CD4-positive, alpha-beta T cell treated with Interleukin-12 subunit alpha and Interleukin-12 subunit beta, for 1 hour (primary cell): ENCODE data around the gene RGS19.
A peak's percentile ranks its signal among the peaks of the same experiment; 100 is the strongest.

Experiments used
- DNase-seq: peaks from one replicate; pipeline ENCODE4 v3.0.0-alpha.2; 2020

RGS19 gene

DNA sequence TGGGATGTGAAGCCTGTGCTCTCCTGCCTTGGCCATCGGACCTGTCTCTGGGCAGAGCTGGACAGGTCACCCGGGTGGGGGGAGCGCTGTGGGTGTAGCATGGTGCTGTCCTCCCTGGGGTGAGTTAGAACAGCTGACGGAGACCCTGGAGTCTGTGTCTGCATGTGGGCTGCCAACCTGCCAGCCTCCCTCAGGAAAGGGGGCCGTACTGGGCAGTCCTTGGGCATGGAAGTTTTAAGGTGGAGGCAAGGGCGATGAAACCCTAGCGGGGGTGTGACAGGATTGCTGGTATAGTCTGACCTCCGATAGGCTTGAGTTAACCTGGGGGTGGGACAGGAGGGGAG lies 32.3 kb downstream of the RGS19 start:
- no peak for DNase-seq

DNA sequence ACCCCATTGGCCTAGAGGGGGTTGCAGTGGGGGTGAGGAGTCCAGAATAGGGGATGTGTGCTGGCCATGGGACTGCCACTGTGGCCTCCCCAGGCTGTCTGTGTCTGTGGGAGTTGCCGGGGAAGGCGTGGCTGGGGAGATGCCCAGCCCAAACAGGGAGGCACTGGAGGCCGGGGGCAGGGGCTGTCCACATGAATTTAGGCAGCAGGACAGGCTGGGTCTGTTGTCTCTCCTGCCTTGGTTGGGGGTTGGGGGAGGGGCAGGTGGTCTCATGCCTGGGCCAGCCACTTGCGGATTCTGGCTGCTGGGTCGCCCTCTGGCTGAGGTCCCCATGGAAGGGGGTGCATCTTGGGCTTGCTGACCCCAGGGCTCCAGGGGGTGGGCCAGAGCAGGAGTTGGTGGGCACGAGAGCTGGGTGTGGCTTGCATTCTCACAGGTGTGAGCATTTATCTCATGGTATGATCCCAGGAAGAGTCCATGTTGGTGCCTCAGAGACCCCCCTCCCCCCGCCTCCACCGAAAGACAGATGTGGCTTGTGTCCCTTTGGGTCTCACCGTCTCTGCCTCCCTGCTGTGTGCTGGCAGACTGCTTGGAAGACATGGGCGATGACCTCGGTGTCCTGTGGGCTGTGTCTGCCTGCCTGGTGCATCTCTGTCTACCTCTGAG lies 33.8 kb downstream of the RGS19 start:
- no peak for DNase-seq

DNA sequence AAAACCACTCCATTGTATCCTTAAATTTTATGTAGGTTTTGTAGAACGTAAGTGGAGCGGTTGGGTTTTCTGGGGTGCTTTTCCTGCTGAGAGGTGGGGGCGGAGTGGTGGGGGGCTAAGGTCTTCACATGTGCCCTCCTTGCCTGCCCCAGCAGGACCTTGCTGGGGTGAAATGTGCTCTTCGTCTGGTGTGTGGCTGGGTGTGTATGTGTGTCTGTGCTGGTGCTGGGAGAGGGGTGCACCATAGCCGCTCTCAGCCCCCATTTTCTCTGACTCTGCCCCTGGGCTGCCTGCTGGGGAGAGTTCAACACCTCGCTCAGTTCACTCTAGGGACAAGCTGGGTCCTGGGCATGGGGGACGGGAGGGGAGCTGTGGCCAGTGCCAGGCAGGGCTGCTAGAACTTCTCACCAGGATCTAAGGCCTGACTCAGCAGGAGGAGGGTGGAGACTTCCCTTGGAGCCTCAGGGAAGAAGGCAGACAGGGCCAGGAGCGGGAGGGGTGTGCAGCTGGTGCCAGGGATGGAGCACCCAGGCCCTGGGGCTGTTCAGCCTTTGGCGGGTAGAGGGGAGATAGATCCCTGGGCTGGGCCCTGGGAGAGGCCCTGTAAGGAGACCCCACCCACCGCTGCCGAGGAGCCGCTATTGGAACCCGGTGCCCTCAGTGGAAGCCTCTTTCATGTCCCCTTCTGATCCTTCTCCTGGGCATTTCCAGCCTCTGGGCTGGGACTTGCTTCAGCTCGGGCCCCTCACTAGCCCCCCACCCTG lies 34.7 kb downstream of the RGS19 start:
- DNase-seq, result no peak

DNA sequence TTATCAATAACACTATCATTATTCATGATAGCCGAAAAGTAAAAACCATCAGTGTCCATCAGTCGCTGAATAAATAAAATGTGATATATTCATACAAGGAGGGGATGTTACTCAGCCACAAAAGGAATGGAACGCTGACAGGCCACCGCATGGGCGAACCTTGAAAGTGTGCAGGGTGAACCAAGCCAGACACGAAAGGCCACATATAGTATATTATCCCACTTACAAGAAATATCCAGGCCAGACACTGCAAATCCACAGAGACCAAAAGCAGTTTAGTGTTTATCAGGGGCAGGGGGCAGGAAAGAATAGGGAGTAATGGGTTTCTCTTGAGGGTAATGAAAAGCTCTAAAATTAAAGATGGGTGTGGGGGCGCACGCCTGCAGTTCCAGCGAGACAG lies 35.5 kb downstream of the RGS19 start:
- no peak for DNase-seq

DNA sequence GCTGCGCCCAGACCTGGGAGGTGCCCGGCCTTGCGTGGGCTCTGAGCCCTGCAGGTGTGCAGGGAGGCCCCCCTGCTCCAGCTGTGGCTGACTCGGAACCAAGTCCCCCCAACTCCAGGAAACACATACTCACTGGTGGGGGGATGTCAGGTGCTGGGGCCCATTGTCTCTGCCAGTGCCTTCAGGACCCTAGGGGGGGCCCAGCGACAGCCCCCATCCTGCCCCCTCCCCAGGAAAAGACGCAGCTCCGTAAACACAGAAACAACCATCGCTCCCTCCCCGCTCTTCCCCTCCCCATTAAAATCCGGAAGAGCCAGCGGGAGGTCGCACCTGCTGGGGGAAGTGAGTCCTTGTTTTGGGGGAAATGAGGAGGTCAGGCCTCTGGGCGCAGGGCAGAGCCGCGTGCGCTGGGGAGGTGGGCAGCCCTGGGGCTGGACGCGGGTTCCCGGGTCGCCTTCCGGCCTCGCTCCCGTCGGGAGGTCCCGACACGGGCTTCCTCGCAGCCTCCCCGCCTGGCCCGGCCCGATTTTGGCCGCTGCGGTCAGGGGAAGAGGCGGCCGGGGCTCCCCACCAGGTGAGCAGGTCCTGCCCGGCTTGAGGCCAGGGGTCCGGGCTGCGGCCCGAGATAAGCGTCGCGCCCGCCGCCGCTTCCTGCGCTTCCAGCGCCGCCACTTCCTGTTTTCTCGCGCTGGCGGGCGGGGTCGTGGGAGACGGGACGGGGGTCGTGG lies 37.1 kb downstream of the RGS19 start:
- DNase-seq, result no peak

DNA sequence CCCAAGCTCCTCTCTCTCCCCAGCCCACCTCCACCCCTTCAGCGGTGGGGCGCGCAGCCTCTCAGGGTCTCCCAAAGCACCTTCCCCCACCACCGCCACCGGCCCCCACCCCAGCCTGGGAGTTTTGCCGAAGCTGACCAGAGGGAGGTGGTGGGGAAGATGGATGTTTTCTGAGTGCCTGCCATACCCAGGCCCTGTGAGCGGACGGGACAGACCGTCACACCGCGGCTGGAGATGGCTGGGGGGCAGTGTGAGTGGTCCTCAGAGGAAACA lies 37.6 kb downstream of the RGS19 start:
- DNase-seq, result no peak

DNA sequence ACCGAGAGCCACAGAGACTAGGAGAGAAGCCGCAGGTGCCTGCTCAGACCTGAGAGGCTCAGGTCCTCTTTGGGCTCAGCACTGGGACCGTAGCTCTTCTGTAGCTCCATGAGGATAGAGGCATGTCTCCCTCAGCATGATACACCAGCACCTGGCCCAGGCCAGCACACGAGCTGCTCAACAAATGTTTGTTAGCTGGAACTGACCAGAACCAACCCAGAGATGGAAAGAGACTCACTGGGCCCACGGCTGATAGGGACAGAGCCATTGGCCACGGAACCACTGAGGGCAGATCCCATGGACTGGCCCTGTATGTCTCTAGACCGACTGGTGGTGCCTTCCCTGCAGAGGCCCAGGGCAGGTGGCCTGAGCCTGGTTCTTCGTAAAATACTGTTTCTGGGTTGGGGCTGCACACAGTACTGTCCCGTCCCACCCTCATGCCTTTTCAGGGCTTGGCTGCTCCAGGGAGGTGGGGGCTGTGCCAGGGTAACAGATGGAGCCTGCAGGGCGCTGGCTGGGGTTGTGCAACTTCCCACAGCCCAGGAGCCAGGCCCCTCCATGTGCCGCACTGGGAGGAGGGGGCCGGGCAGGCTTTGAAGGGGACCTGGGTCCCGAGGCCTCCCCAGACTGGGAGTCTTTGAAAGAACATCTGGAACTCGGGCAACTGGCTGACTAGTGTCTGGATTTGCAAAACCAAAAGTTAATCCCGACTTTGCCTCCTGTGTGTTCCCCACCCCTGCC lies 38.1 kb downstream of the RGS19 start:
- DNase-seq, result no peak

DNA sequence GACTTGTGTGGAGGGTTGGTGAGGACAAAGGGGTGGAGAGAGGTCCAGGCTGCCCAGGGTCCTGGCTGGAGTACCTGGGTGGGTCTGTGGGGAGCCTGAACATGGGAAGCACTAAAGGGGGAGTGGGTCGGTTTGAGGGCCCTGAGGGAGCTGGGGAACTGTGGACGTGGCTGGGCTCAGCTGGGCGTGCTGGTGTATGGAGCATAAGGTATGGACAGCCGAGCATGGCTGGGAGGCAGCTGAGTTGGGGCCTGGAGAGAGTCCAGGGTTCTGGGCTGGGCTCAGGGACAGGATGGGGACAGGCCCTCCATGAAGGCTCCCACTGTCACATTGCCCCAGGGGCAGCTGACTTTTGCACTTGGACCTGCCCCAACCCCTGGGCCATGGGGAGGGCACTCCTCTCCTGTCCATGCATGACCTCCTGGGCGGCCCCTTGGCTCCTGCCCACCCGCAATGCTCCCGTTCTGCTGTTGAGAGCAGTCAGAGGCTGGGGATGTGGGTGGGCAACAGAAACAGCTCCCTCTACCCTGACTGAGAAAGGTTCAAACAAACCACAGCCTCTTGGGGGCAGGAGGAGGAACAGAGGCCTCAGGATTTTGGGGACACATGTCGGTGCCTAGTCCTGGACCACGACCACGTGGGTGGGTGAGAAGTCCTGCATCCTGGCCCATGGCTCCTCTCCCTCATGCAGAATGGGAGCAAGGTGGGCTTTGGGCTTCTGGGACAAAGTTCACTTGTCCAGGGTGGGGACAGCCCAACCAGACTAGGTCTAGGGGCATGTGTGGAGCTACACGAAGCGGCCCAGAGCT lies 38.9 kb downstream of the RGS19 start:
- DNase-seq, result no peak

DNA sequence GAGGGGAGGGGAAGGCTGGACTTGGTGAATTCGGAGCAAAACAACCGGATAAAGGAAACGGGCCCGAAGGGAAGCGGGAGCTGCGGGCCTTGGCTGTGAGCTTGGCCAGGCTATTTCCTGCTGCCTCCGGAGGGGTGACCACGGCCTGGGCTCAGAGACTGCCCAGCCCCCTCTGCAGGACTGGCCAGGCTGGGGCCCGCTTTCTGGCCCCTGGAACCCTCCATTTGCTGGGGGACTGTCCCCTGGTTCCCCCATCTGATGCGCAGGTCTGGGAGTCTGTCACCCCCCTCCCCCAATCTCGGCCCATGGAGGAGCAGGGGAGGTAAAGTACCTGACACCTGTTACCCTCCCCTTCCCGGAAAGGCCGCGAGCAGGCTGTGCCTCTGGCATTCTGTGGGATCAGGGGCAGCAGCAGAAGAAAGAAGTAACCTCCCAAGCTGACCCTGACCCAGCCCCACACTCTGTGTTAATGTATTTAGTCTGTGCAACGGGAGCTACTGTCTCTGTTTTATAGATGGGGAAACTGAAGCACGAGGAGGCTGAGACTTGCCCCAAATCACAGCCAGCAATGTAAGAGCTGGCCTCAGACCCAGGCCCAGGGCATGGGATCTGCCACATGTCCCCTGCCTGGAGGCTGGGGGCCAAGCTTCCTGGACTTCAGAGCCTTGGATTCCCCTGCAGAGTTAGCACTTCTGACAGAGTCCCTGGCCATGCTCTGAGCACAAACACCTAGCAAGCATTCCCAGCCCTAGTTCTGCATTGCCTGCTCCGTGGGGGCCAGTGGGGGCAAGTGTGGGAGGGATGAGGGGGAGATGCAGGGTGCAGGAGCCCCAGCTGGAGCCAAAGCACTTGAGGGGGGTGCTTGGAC lies 39.8 kb downstream of the RGS19 start:
- no peak for DNase-seq

DNA sequence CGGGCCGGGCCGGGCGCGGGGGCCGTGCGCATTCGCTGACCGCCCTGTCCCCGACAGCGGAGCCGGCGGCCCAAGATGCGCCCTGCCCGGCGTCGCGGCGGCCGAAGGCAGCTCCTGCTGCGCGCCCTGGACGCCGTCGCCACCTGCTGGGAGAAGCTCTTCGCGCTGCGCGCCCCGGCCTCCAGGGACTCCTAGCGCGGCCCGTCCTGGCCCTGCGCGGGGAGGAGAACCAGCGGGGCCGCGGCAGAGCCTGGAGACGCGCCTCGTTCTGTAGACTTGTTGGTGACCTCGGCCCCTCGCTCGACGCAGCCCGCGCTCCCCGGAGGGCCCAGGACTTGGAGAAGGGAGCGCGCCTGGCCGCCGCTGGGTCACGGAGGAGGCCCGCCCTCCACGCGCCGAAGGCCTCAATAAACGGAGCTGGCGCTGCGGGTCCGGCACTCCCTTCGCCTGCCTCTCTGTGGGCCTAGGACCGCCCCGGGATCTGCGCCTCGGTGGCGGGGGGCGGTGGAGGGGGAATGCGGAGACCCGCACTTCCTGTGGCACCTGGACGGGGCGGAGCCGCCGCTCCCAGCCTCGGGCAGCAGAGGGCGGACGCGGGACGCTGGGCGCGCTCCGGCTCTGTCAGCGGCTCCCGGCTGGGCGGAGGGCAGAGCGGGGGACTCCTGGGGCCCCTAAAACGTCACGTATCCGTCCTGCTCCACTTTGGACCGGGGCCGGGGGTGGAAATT lies 40.6 kb downstream of the RGS19 start:
- peak; percentile 81 for DNase-seq

DNA sequence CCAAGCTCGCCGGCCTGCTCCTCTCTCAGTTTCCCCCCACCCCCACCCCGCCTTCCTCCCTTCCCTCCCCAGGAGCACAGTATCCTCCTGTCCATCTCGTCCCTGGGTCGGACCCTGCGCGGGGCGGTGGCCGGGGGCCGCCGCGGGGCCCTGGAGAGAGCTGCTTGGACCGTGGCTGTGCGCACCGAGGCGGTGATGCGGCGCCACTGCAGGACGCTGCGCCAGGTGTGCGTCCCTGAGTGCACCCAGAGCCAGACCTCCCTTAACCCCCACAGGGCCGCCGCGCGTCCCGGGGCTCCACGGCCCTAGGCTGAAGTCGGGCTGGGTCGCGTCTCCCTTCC lies 41.1 kb downstream of the RGS19 start:
- DNase-seq, result no peak

DNA sequence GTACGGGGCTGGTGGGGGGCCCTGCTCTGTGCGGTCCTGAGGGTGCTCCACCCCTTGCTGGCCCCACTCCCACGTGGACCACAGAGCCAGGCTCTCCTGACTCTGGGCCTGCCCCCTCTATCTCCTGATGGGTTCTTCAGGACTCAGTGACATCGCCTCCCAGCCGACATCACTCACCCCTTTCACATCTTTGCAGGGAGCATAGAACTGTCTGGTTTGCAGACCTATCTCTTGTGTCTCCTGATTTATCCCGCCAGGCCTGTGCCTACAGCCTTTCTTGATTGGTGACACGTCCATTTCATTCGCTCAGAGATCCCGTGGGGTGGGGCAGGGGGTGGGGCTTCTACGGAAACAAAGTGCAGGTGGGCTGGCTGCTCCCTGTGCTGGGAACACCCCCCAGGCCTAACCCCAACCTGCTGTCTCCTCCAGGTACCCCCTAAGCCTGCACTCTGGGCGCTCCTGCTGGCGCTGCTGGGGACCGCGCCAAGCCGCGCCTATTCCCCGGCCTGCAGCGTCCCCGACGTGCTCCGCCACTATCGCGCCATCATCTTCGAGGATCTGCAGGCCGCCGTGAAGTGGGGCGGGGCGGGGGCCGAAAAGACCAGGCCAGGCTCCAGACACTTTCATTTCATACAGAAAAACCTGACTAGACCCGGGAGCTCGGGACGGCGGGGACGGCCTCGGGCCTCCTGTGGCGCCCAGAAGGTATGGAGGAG lies 41.7 kb downstream of the RGS19 start:
- DNase-seq, result no peak

DNA sequence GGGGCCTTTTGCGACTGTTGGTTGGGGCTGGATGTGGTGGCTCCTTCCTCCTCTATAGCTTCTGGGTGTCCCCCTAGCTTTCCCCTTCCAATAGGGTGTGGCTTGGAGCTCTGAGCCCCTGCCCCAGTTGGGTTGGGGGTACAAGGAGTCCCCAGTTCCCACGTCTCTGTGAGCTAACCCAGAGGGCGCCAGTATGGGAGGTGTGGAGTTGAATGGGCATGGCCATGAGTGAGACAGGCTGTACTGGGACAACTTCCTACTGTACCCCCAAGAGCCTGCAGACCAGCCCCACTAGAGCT lies 42.2 kb downstream of the RGS19 start:
- DNase-seq, result no peak

DNA sequence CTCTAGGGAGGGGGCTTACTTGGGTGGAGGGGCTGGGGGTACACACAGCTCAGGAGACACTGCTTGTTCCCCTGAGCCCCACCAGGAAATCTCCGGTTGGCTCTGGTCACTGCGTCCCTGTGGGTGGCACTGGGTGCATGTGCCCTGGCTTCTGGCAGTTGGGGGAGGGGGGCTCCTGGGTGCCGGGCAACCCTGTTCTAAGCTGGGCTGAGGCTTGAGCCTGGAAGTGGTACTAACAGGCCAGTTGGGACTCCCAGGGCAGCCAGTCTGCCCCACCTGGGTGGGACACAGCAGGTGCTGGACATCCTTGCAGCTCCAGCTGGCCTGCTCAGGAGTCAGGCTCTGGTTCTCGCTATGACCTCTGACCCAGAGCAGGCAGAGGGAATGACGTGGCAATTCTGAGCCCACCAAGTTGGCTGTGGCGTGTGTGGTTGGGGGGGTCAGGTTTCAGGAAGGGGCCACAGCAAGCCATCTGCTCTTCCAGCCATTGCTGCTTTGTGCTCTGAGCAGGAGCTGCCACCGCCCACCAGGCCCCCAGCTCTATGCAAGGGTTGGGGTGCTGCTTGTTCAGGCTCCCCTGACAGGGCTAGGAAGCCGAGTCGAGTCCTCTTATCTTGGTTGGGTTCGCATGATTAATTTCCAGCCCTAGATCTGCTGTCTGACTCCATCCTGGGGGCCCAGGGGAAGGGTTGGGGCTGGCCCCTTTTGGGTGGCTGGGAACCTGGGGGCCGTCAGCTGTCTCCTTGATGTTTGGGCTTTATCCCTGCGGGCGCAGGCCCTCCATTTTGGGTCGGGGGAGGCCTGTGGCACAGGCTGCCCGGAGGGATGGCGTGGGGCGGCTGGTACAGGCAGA lies 42.7 kb downstream of the RGS19 start:
- no peak for DNase-seq

DNA sequence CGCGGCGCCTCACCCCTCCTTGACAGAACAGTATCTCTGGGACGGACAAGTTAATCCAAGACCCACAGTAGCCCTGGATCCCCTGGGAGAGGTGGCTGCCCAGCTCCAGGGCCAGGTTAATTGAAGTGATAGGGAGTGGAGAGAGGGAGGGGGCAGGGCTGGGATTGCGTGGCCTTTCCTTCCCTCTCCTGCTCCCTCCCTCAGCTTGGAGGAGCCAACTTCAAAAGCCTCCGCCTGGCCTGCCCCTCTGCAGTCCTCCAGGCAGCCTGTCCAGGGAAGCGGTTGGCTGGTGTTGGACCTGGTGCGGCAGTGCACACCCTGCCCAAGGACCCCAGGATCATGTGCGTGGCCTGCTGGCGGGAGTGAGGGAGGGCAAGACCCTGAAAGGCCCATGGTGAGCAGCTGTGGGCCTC lies 43.4 kb downstream of the RGS19 start, which contains the start of gene C20orf204:
Gene C20orf204, plus strand, starts transcription at position 250 of the 413 bp plus-strand sequence. Its CDS starts 142 bp downstream, at position 392.
- no peak for DNase-seq

DNA sequence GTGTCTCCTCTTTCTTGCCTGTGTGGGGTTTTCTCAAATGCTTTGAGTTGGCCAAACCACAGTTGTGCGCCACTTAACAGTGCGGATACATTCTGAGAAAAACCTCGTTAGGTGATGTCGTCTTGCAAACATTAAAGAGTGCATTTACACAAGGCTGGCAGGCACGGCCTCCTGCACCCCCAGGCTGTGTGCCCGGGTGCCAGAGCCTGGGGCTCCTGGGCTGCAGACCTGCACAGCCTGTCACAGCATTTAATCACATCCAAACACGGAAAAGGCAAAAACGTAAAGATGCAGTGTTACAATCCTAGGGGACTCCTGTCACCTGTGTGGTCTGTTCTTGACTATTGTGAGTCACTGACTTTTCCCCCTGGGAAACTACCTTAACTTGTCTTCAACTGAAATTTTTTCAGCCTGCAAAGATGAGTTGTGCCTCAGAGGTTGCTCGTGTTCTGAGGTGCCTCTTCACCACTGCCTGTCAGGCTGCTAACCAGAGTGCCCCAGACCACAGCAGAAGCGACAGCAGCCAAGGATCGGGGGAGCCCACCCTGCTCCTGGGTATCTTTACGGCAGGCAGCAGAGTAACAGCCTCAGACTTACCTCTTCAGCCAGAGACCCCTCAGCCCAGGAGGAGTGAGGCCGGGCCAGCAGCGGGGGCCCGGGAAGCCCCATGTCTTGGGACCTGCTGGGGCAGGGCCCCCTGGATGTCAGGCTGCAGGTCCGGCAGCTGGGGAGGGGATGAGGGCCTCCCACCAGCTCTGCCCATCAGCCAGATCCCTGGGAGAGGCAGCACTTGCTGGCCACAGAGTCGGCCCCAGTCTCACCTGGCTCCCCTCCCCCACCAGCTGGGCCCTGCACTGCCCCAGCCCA lies 44.0 kb downstream of the RGS19 start:
- peak; percentile 46 for DNase-seq

DNA sequence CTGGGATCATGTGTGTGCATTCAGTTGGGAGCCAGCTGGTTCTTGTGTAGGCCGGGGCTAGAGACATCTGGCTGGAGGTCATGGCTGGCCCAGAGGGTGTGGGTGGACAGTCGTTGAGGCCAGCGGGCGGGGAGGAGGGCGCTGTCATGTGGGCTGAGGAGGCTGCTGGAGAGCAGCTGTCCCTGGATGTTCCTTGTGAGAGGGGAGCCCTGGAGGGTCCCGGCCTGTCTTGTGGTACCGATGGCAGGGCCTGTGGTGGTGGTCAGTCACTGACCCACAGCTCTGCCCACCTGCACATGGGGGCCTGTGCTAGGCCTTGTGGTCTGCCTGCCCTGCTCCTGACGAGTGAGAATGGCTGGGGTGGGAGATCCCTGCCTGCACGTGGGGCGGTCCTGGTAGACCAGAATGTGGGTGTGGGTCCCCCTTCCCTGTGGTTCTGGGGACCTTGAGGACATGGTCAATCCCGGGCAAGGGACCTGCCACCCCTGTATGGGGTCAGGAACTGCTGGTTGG lies 45.3 kb downstream of the RGS19 start:
- DNase-seq, result no peak
